GM12873 (cell line): ENCODE data around the gene ANGPTL7.

ENCODE experiments used
- TF ChIP-seq, protein P1 (sequence below): IDR thresholded peaks from 2 replicates; pipeline ENCODE4 v1.5.1; 2012; ENCODE audit warnings: low read depth, mild to moderate bottlenecking, moderate library complexity, low read length, control low read depth; ENCODE audit not compliant: insufficient read depth; ENCODE audit errors: missing control alignments

Gene ANGPTL7

DNA sequence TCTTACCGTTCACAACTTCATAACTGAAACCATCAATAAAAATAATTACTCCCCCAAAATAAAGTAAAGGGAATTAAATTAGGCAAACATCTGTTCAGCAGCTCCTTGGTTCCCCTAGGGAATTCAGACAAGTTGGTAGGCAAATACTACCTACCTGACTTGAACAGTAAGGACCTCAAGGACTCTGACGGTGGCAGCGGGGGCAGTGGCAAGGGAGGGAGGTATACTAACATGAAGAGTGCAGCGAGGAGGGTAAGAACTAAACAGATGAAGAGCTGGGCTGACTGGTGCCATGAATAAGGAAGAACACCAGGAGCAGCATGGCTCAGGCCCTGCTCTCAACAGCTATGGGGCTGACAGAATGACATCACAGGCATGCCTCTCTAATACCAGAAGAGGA lies 40.0 kb downstream of the ANGPTL7 start:
- TF ChIP-seq, protein P1, sequence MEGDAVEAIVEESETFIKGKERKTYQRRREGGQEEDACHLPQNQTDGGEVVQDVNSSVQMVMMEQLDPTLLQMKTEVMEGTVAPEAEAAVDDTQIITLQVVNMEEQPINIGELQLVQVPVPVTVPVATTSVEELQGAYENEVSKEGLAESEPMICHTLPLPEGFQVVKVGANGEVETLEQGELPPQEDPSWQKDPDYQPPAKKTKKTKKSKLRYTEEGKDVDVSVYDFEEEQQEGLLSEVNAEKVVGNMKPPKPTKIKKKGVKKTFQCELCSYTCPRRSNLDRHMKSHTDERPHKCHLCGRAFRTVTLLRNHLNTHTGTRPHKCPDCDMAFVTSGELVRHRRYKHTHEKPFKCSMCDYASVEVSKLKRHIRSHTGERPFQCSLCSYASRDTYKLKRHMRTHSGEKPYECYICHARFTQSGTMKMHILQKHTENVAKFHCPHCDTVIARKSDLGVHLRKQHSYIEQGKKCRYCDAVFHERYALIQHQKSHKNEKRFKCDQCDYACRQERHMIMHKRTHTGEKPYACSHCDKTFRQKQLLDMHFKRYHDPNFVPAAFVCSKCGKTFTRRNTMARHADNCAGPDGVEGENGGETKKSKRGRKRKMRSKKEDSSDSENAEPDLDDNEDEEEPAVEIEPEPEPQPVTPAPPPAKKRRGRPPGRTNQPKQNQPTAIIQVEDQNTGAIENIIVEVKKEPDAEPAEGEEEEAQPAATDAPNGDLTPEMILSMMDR: no peak

DNA sequence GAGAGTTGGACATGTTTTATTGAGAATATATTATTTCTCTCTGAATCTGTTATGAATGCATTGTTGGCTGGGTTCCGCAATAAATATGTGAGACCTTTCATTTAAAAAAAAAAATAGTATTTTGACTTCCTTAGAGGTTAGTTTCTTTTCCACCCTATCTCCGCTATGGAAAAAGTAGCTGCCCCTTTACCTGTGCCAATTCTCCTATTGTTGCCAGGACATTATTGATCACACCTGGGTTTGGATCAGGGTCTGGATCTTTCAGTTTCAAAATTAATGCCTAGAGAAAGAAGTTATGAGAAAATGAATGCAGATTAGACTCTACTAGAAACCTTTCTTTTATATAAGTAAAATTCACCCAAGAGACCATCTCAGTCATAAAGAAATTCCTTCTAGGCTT lies 44.1 kb downstream of the ANGPTL7 start:
- TF ChIP-seq, protein P1: no peak

DNA sequence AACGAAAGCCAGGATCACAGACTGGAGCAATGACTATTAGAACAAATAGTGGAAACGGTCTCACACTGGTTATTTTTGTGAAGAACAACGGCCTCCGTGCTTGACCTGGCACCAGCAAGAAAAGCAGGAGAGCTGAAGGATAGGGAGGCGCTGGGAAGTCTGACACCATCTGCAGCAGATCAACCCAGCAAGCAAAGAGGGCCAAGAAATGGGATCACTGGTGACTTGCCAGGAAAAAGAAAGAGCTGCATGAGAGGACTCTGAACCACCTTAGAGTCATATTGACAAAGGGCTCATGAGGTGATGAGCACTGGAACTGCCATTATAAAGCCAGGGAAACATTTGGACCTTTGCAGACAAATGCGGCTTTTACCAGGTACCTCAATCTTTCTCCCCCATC lies 48.2 kb downstream of the ANGPTL7 start:
- TF ChIP-seq, protein P1: no peak

DNA sequence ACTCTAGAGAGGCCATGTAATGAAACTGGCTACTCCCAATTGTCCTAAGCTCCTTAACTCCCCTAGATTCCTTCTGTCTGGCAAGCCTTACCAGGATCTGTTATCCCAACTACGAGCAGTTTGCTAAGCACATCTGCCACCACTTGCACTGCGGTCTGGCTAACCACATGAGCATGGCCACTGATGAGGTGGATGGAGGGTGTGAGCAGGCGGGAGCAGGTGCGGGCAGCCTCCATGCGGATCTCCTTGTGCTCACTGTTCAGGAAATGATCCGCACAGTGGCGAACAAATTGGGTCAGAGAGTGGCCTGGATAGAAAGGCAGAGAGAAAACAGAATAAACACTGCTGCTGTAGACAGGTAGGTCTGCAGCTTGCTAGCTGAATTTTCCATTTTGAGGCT lies 49.2 kb downstream of the ANGPTL7 start:
- TF ChIP-seq, protein P1: no peak

DNA sequence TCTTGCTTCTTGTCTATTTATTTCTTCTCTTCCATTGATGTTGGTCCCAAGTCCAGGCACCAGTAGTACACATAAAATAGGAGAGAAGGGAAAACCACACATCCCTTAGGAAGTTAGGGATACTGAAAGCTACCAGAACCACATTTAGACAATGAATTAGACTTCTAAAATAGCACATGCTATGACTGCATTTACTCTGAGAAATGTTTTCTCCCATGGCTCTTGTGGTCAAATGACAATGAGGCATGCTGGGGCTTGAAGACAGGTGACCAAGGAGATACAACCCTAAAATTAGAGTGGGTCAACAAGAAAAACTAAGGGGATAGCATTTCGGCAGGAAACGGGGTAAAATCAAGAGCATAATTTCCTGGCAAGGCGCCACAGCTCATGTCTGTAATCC lies 56.1 kb downstream of the ANGPTL7 start:
- TF ChIP-seq, protein P1: no peak
